Loucy (cell line): ENCODE data around the gene SEL1L.
"Not testable (repeated sequence)": the region's sequence is repeated elsewhere in the genome, so short reads cannot be mapped to it uniquely, and the experiment has no call there.

Source experiments
- EZH2phosphoT487 ChIP-seq: fragments of 200-600 bp; IDR thresholded peaks from 2 replicates; pipeline ENCODE4 v1.6.1; 2018; ENCODE audit warnings: antibody characterized with exemption, mild to moderate bottlenecking, moderate library complexity, borderline replicate concordance
- TF ChIP-seq, protein P1 (sequence below): fragments of 200-600 bp; sonication (generic); conservative IDR thresholded peaks from 2 replicates; pipeline ENCODE4 v1.5.1; 2014; ENCODE audit warnings: mild to moderate bottlenecking, antibody characterized with exemption, low read length

GRCh38 chr14:81470557-81470826 is 63.2 kb downstream of the SEL1L start:
- TF ChIP-seq, protein P1, sequence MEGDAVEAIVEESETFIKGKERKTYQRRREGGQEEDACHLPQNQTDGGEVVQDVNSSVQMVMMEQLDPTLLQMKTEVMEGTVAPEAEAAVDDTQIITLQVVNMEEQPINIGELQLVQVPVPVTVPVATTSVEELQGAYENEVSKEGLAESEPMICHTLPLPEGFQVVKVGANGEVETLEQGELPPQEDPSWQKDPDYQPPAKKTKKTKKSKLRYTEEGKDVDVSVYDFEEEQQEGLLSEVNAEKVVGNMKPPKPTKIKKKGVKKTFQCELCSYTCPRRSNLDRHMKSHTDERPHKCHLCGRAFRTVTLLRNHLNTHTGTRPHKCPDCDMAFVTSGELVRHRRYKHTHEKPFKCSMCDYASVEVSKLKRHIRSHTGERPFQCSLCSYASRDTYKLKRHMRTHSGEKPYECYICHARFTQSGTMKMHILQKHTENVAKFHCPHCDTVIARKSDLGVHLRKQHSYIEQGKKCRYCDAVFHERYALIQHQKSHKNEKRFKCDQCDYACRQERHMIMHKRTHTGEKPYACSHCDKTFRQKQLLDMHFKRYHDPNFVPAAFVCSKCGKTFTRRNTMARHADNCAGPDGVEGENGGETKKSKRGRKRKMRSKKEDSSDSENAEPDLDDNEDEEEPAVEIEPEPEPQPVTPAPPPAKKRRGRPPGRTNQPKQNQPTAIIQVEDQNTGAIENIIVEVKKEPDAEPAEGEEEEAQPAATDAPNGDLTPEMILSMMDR: not testable (repeated sequence)
- not testable (repeated sequence) for TF ChIP-seq EZH2phosphoT487
